Right atrium auricular region (tissue), 2 donors: ENCODE results near the gene RET. TPM values are rescaled to one million over a fixed set of nuclear protein-coding genes. Genes with fewer than 3 reads are reported as not detected.

Source experiments
- DNase-seq: peaks from one replicate; pipeline ENCODE4 v3.0.0-alpha.2; 2019; ENCODE audit warnings: low spot score
- H3K27ac ChIP-seq, 2 donors: fragments of 200-600 bp; sonication (generic); 1 replicate in 1 of 2; 2 replicates in 1 of 2; pipeline ENCODE4 v1.5.1; 2016 to 2019
- H3K27me3 ChIP-seq, 2 donors: fragments of 200-600 bp; sonication (generic); one replicate each; pipeline versions ENCODE4 v1.5.1 to v1.6.0; 2017 to 2019
- H3K36me3 ChIP-seq: fragments of 200-600 bp; sonication (generic); one replicate; pipeline ENCODE4 v1.5.1; 2016
- H3K4me1 ChIP-seq, 2 donors: fragments of 200-600 bp; sonication (generic); one replicate each; pipeline versions ENCODE4 v1.5.1 to v1.6.0; 2017 to 2019
- H3K4me3 ChIP-seq, 2 donors: fragments of 200-600 bp; sonication (generic); 1 replicate in 1 of 2; 2 replicates in 1 of 2; pipeline ENCODE4 v1.5.1; 2017 to 2019; ENCODE audit warnings: mild to moderate bottlenecking in 1 of 2, moderate library complexity in 1 of 2
- H3K9me3 ChIP-seq, 2 donors: fragments of 200-600 bp; sonication (generic); one replicate each; pipeline ENCODE4 v1.5.1; 2019
- total RNA-seq, 2 donors: library from RNA; depleted of rRNA; stranded (reverse); fragments of >200 nt; gene quantifications; one replicate each; pipeline ENCODE4 v1.1.0, GENCODE V29; 2016
- TF ChIP-seq, protein P1 (sequence below), 2 donors: fragments of 200-600 bp; sonication (generic); IDR thresholded peaks; one replicate each; pipeline ENCODE4 v1.5.1; 2019; ENCODE audit warnings: antibody characterized with exemption in 2 of 2

RET gene
- total RNA-seq, 2 donors from 2014 or later, result 0.12 to 0.44 TPM

GRCh38 chr10:43074827-43075611 is 1.9 kb upstream of the RET start:
- TF ChIP-seq, protein P1, sequence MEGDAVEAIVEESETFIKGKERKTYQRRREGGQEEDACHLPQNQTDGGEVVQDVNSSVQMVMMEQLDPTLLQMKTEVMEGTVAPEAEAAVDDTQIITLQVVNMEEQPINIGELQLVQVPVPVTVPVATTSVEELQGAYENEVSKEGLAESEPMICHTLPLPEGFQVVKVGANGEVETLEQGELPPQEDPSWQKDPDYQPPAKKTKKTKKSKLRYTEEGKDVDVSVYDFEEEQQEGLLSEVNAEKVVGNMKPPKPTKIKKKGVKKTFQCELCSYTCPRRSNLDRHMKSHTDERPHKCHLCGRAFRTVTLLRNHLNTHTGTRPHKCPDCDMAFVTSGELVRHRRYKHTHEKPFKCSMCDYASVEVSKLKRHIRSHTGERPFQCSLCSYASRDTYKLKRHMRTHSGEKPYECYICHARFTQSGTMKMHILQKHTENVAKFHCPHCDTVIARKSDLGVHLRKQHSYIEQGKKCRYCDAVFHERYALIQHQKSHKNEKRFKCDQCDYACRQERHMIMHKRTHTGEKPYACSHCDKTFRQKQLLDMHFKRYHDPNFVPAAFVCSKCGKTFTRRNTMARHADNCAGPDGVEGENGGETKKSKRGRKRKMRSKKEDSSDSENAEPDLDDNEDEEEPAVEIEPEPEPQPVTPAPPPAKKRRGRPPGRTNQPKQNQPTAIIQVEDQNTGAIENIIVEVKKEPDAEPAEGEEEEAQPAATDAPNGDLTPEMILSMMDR (IDR thresholded peaks at IDR 0.05), result no peak
- H3K27ac ChIP-seq, result no peak overlapping the region
- peaks cover 0 to 22% of the 10 kb centered on the region in 2 donors for H3K27me3 ChIP-seq
- no peak overlapping the region for H3K4me3 ChIP-seq
- DNase-seq, result no peak
- H3K36me3 ChIP-seq, result no peaks in the 10 kb centered on the region
- H3K4me1 ChIP-seq, result peaks cover 0 to 9% of the 10 kb centered on the region in 2 donors
- no peaks in the 10 kb centered on the region for H3K9me3 ChIP-seq

DNA sequence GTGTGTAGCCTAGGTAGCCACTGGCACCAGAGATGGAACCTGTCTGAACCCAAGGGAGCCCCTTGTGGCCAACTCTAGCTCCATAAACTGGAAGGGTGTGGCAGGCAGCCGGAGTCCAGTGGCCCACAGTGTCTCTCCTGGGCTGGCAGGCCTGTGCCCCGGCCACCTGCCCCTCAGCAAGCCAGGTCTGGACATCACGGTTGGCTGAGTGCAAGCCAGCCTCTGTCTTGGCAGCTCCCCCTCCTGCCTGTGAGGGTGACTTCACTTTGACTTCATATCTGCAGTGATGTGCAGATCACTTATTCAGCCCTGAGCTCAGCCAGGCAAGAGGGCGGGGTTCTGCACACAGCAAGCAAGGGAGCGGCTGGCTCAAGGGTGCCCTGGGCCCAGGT is 1.3 kb upstream of the RET start:
- TF ChIP-seq, protein P1 (IDR thresholded peaks at IDR 0.05), result no peak
- DNase-seq, result no peak
- no peak overlapping the region for H3K4me3 ChIP-seq
- no peaks in the 10 kb centered on the region for H3K9me3 ChIP-seq
- H3K27me3 ChIP-seq, result peaks cover 0 to 22% of the 10 kb centered on the region in 2 donors
- no peak overlapping the region for H3K27ac ChIP-seq
- peaks cover 0 to 9% of the 10 kb centered on the region in 2 donors for H3K4me1 ChIP-seq
- no peaks in the 10 kb centered on the region for H3K36me3 ChIP-seq

DNA sequence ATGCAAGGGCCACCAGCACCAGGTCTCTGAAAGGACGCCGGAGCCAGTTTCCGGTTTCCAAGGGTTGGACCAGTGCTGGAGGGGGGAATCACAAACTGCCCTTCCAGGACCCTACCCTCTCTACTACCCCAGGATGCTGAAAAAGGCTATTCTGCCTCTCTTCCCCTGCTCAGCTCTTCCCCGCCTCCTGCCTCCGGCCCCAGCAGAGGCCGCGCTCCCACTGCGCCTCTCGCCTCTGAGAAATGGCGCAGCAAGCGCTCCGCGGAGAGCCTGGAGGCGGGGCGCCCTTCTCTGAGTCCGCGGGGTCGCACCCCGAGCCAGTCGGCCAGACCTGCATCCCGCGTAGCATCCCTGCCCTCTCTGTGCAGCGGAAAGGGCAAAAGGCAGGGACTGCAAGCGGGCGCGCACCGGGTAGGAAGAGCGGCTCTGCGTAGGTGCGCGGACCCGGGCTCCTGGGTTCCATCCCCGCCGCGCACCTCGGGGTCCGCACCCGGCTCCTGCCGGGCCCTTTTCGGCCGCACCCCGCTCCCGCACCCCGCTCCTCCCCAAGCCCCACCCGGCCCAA is 476 bp upstream of the RET start:
- H3K4me3 ChIP-seq, result peak overlapping the region in 1 of 2 donors; percentile 47
- TF ChIP-seq, protein P1 (IDR thresholded peaks at IDR 0.05), result no peak
- H3K36me3 ChIP-seq, result no peaks in the 10 kb centered on the region
- H3K9me3 ChIP-seq, result no peaks in the 10 kb centered on the region
- no peak overlapping the region for H3K27ac ChIP-seq
- peaks cover 0 to 22% of the 10 kb centered on the region in 2 donors for H3K27me3 ChIP-seq
- H3K4me1 ChIP-seq, result peaks cover 0 to 9% of the 10 kb centered on the region in 2 donors
- no peak for DNase-seq

- TF ChIP-seq, protein P1 (IDR thresholded peaks at IDR 0.05), result no peak
- Histone ChIP-seq H3K27me3 (peaks cover 0 to 22% of the 10 kb centered on the region in 2 donors), H3K4me1 (peaks cover 0 to 9% of the 10 kb centered on the region in 2 donors), H3K9me3 (no peaks in the 10 kb centered on the region), H3K27ac (no peak overlapping the region), H3K36me3 (no peaks in the 10 kb centered on the region), H3K4me3 (peak overlapping the region; percentile 23 to 47)
- no peak for DNase-seq
Measured at GRCh38 chr10:43077421-43078171, 727 bp downstream of the RET start.

DNA sequence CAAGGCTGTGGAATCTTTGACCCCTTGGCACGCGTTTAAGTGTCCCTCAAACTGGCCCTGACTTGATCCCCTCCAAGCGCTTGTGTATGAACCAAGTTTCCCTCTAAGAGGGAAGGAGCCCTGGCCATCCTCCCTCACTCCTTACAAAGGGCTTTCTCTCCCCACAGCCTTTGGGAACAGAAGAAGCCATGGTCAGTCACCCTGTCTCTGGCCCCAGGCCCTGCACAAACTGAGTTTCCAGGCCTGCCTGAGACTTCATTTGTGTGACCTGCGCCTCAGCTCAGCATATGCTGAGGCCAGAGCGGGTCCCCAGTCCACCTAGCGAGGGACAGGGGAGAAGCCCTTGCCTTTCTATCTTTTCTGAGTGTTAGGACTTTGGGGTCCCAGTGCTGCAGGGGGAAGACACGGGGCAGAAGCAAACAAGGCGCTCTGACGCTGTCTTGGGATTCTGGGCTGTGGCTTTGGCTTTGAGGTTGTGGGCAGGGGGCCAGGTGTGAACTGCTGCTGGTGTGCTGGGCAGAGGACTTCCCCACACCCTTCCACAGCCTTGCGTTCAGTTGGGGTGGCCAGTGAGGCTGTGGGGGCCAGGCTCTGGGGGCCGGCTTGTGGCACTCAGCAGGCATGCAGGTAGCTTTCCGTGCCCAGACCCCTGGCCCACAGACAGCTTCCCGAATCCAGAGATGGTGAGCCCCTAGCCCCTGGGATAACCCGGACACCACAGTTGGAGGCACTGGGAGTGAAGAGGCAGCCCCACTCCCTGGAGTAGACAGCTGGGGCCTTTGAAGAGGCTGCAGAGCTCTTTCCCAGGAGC is 1.5 kb downstream of the RET start:
- Histone ChIP-seq H3K9me3 (no peaks in the 10 kb centered on the region), H3K4me3 (no peak overlapping the region), H3K4me1 (peaks cover 0 to 9% of the 10 kb centered on the region in 2 donors), H3K27ac (no peak overlapping the region), H3K36me3 (no peaks in the 10 kb centered on the region), H3K27me3 (peaks cover 0 to 22% of the 10 kb centered on the region in 2 donors)
- no peak for DNase-seq
- TF ChIP-seq, protein P1 (IDR thresholded peaks at IDR 0.05), result no peak
